Glomerular endothelial cell (primary cell): ENCODE measurements around the gene GPR153. TPM values are rescaled to one million over a fixed set of nuclear protein-coding genes. Genes with fewer than 3 reads are reported as not detected.

ENCODE experiments used
- DNase-seq: peaks from one replicate; pipeline ENCODE4 v3.0.0-alpha.2; 2011; ENCODE audit warnings: low read depth, low spot score; ENCODE audit errors: extremely low read depth
- total RNA-seq: library from RNA; depleted of rRNA; stranded (reverse); fragments of >200 nt; gene quantifications from 2 replicates; pipeline ENCODE4 v1.2.3, GENCODE V29; 2015

GPR153 gene
- total RNA-seq, 1 donor from 2014 or later = 4.3 TPM

- DNase-seq = no peak
Measured at GRCh38 chr1:6251233-6251632, 9.7 kb downstream of the GPR153 start.

GRCh38 chr1:6249739-6250689 lies 10.9 kb downstream of the GPR153 start:
- no peak for DNase-seq

GRCh38 chr1:6248932-6249738 lies 11.8 kb downstream of the GPR153 start:
- DNase-seq = no peak

- no peak for DNase-seq
Measured at GRCh38 chr1:6248161-6248776, 12.6 kb downstream of the GPR153 start.

GRCh38 chr1:6247651-6248050 lies 13.2 kb downstream of the GPR153 start:
- no peak for DNase-seq

GRCh38 chr1:6246497-6247467 lies 14.1 kb downstream of the GPR153 start:
- DNase-seq = no peak

GRCh38 chr1:6245869-6246496 lies 14.9 kb downstream of the GPR153 start:
- DNase-seq = no peak

GRCh38 chr1:6245086-6245868 lies 15.6 kb downstream of the GPR153 start:
- no peak for DNase-seq

GRCh38 chr1:6244401-6245049 lies 16.4 kb downstream of the GPR153 start:
- DNase-seq = no peak

- DNase-seq = no peak
Measured at GRCh38 chr1:6243993-6244392, 16.9 kb downstream of the GPR153 start, which contains the start of gene HES3. Gene HES3, plus strand, starts transcription at chr1:6244179. Its CDS starts 187 bp downstream, at chr1:6244366.

- no peak for DNase-seq
Measured at GRCh38 chr1:6243053-6243834, 17.7 kb downstream of the GPR153 start.

- DNase-seq = no peak
Measured at GRCh38 chr1:6241887-6242740, 18.8 kb downstream of the GPR153 start.

GRCh38 chr1:6241107-6241886 lies 19.6 kb downstream of the GPR153 start:
- no peak for DNase-seq

- DNase-seq = no peak
Measured at GRCh38 chr1:6239950-6240768, 20.7 kb downstream of the GPR153 start.

- DNase-seq = no peak
Measured at GRCh38 chr1:6239213-6239752, 21.6 kb downstream of the GPR153 start.
